Activated CD4-positive, alpha-beta T cell treated with anti-CD3 and anti-CD28 coated beads, Interleukin-2, amount 10 ng/mL, durations not matched to agents 24 days and 14 days (primary cell): ENCODE results near the gene NUTM2E. TPM values are rescaled to one million over a fixed set of nuclear protein-coding genes. Genes with fewer than 3 reads are reported as not detected.

Experiments
- total RNA-seq: library from RNA; stranded (reverse); gene quantifications from 2 replicates; pipeline ENCODE4 v1.2.3, GENCODE V29; 2022

The NUTM2E gene
- total RNA-seq, 1 donor from 2014 or later = 0.19 TPM

Other genes starting within 250 kb of the NUTM2E start
- not detected in 2 replicates for gene SFTPA1, start 215.8 kb upstream of the NUTM2E start, total RNA-seq
- gene NUTM2B, start 123.5 kb upstream of the NUTM2E start, total RNA-seq = 0.91 and 1.1 TPM in 2 replicates
- gene SFTPD, start 122.4 kb downstream of the NUTM2E start, total RNA-seq = not detected in 2 replicates